SK-N-MC (cell line): ENCODE measurements around the gene AHNAK.

Experiments used
- EZH2 ChIP-seq: fragments of 200-600 bp; sonication (generic); IDR thresholded peaks from one replicate; pipeline ENCODE4 v1.6.1; 2017; ENCODE audit warnings: antibody characterized with exemption
- POLR2AphosphoS5 ChIP-seq: IDR thresholded peaks from 2 replicates; pipeline ENCODE4 v1.6.1; 2012; ENCODE audit warnings: mild to moderate bottlenecking, low read depth, low read length, borderline replicate concordance

DNA sequence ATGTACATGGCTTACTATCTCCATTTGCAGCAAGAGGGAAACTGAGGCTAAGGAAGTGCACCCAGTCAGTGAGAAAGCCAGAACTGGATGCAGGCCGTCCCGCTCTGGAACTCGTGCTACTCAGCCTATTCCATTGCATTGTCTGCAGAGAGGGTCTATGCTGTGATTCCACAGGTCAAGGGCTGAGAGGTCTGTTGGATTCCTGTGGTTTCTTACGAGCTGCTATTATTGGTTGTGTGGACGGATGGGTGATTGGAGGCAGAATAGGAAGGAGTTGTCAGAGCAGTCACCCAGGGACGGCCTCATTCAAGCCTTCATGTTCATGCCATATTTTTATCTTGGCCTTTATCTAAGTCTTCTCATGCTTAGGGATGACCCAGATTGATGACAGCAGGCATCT is 94.3 kb downstream of the AHNAK start:
- TF ChIP-seq POLR2AphosphoS5 = no peak
- TF ChIP-seq EZH2 = no peak
